Measurements from ENCODE around the gene TMEM203. TPM values are rescaled to one million over a fixed set of nuclear protein-coding genes. Genes with fewer than 3 reads are reported as not detected.

Gene TMEM203
- total and polyA plus RNA-seq, 4 donors: 21.5 to 27.5 (median 25.8) TPM

- ATAC-seq (ENCODE audit: low FRiP score): no peak
Observed at GRCh38 chr9:137160716-137161557, 44.5 kb downstream of the TMEM203 start.

GRCh38 chr9:137160054-137160425 is 45.4 kb downstream of the TMEM203 start:
- intact Hi-C loops (cut with DNase I): no loop called here
- no peaks in the 10 kb centered on the region for H3K36me3 ChIP-seq (ENCODE audit: control insufficient read depth in 1 of 2, insufficient read depth in 2 of 2, low read length in 1 of 2)
- H3K9me3 ChIP-seq (ENCODE audit: control insufficient read depth, low read length): no peaks in the 10 kb centered on the region
- no peaks in the 10 kb centered on the region for H3K27me3 ChIP-seq (ENCODE audit: control insufficient read depth in 1 of 2, insufficient read depth in 2 of 2, low read length in 1 of 2)
- H3K4me3 ChIP-seq (ENCODE audit: low read length in 2 of 2): no peak overlapping the region
- ATAC-seq (ENCODE audit: low FRiP score) (no peak), DNase-seq (no peak)
- no peaks in the 10 kb centered on the region for H3K4me1 ChIP-seq (ENCODE audit: control insufficient read depth in 1 of 2, insufficient read depth in 2 of 2, low read length in 2 of 2)
- no peak overlapping the region for H3K27ac ChIP-seq (ENCODE audit: low read depth in 1 of 2, low read length in 2 of 2)
- WGBS, 2 donors: 63 to 68% methylated on average over 16 to 17 of the region's 17 CpGs

More at GRCh38 chr9:137160716-137161557, 44.5 kb downstream of the TMEM203 start:
- Histone ChIP-seq H3K4me3 (ENCODE audit: low read length in 2 of 2) (no peak overlapping the region), H3K27ac (ENCODE audit: low read depth in 1 of 2, low read length in 2 of 2) (no peak overlapping the region), H3K27me3 (ENCODE audit: control insufficient read depth in 1 of 2, insufficient read depth in 2 of 2, low read length in 1 of 2) (no peaks in the 10 kb centered on the region), H3K9me3 (ENCODE audit: control insufficient read depth, low read length) (no peaks in the 10 kb centered on the region), H3K4me1 (ENCODE audit: control insufficient read depth in 1 of 2, insufficient read depth in 2 of 2, low read length in 2 of 2) (no peaks in the 10 kb centered on the region), H3K36me3 (ENCODE audit: control insufficient read depth in 1 of 2, insufficient read depth in 2 of 2, low read length in 1 of 2) (no peaks in the 10 kb centered on the region)
- intact Hi-C loops (cut with DNase I): no loop called here
- no peak for DNase-seq
- 23 to 28% methylated on average over 42 to 56 of the region's 56 CpGs for WGBS, 2 donors

DNA sequence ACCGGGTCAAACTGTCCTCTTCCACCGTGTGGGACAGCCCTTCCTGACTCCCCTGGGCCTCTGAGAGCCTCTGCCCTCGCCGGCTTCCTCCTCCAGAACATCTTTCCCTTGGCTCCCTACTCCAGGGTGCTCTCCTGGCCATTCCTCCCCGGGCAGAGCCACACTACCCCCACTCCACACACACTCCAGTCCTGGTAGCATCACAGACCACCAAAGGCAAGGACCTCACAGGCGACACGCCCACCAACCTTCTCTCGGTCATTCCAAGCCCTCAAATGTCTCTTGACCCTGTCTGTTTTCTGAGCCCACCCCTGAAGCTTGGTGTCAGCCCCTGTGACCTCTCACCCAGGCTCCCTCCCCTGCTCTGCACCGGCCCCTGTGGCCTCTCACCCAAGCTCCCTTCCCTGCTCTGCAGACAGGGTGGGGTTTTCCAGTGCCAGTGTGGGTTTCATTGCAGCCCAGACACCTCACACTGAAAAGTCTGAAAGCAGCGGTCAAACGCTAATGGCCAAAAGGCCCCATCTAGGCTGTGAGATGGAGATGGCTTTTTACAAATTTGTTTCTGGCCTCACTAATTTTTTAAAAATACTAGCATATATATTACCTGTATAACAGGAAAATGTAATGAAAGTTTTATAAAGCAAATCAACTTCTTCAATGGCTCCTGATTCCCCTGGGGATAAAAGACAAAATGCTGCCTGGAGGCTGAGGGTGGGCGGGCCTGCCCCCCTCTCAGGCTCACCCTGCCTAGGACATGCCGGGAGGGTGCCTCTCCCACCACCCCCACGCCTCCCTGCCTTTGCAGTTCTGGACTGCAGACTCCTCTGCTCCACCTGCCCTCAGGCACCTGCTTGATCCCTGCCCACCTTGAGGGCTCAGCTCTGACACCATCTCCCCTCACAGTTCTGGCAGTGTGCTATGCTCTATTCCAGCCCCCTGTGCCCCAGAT is 46.1 kb downstream of the TMEM203 start:
- no peak for ATAC-seq (ENCODE audit: low FRiP score)
- Histone ChIP-seq H3K27ac (ENCODE audit: low read depth in 1 of 2, low read length in 2 of 2) (no peak overlapping the region), H3K36me3 (ENCODE audit: control insufficient read depth in 1 of 2, insufficient read depth in 2 of 2, low read length in 1 of 2) (no peaks in the 10 kb centered on the region), H3K9me3 (ENCODE audit: control insufficient read depth, low read length) (no peaks in the 10 kb centered on the region), H3K4me3 (ENCODE audit: low read length in 2 of 2) (no peak overlapping the region), H3K27me3 (ENCODE audit: control insufficient read depth in 1 of 2, insufficient read depth in 2 of 2, low read length in 1 of 2) (no peaks in the 10 kb centered on the region), H3K4me1 (ENCODE audit: control insufficient read depth in 1 of 2, insufficient read depth in 2 of 2, low read length in 2 of 2) (no peaks in the 10 kb centered on the region)
- intact Hi-C loops (cut with DNase I): no loop called here
- DNase-seq: no peak
- WGBS, 2 donors: 38 to 40% methylated on average over 14 of the region's 14 CpGs

GRCh38 chr9:137158625-137159024 is 46.8 kb downstream of the TMEM203 start:
- H3K36me3 ChIP-seq (ENCODE audit: control insufficient read depth in 1 of 2, insufficient read depth in 2 of 2, low read length in 1 of 2): no peaks in the 10 kb centered on the region
- DNase-seq: no peak
- H3K27me3 ChIP-seq (ENCODE audit: control insufficient read depth in 1 of 2, insufficient read depth in 2 of 2, low read length in 1 of 2): no peaks in the 10 kb centered on the region
- no peak overlapping the region for H3K4me3 ChIP-seq (ENCODE audit: low read length in 2 of 2)
- no peak for ATAC-seq (ENCODE audit: low FRiP score)
- H3K4me1 ChIP-seq (ENCODE audit: control insufficient read depth in 1 of 2, insufficient read depth in 2 of 2, low read length in 2 of 2): no peaks in the 10 kb centered on the region
- H3K9me3 ChIP-seq (ENCODE audit: control insufficient read depth, low read length): no peaks in the 10 kb centered on the region
- WGBS, 2 donors: 49 to 61% methylated on average over 4 of the region's 4 CpGs
- intact Hi-C loops (cut with DNase I): no loop called here
- H3K27ac ChIP-seq (ENCODE audit: low read depth in 1 of 2, low read length in 2 of 2): no peak overlapping the region

DNA sequence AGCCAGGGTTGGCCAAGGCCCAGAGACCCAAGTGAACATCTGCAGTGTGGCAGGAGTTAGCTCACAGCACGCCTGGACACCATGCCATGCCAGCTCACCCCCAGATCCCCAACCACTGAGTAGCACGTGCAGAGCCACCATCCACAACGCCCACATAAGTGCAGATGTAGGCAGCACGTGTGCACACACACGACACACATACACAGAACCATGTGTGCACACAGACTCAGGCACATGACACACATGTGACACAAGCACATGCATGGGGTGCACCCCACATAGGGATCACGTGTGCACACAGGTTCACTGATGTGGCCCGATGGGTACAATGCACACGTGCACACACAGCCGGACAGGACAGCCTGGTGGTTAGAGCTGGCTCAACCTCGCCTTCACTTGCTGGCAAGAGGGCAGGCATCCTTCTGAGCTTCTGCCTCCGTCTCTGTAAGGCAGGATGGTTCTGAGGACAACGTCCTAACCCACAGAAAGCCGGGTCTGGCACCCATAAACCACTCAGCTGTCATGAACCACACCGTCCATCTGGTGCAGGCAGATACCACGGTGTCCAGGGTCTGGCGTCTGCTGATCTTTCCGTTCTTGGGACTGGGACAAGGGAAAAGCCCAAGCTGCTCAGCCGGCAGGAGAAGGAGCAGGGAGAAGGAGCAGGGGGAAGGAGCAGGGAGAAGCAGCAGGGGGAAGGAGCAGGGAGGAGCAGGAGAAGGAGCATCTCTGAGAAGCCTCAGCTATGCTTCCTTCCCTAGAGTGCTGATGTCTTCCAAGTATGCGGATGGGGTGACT is 47.6 kb downstream of the TMEM203 start:
- 61 to 65% methylated on average over 19 of the region's 19 CpGs for WGBS, 2 donors
- intact Hi-C loops (cut with DNase I): no loop called here

DNA sequence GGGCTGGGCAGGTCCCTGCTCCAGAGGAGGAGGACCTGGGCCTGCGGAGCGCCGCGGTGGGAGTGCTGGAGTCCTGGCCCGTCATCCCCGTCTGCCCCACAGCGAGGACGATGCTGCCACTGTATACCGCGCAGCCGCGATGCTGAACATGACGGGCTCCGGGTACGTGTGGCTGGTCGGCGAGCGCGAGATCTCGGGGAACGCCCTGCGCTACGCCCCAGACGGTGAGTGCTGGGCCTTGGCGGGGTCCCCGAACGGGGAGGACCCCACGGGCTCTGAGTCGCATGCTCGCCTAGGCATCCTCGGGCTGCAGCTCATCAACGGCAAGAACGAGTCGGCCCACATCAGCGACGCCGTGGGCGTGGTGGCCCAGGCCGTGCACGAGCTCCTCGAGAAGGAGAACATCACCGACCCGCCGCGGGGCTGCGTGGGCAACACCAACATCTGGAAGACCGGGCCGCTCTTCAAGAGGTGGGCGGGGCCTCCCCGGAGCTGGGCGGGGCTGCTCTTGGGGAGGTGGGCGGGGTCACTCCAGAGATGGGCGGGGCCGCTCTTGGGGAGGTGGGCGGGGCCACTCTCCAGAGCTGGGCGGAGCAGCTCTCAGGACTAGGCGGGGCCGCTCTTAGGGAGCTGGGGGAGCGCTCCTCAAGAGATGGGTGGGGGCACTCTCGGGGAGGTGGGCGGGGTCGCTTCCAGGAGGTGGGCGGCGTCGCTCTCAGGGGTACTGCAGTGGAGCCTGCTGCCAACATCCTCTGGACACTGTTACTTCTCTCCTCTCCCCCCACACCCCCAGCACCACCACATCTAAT is 48.7 kb downstream of the TMEM203 start:
- Histone ChIP-seq H3K4me3 (ENCODE audit: low read length in 2 of 2) (no peak overlapping the region), H3K4me1 (ENCODE audit: control insufficient read depth in 1 of 2, insufficient read depth in 2 of 2, low read length in 2 of 2) (no peaks in the 10 kb centered on the region), H3K27me3 (ENCODE audit: control insufficient read depth in 1 of 2, insufficient read depth in 2 of 2, low read length in 1 of 2) (no peaks in the 10 kb centered on the region), H3K27ac (ENCODE audit: low read depth in 1 of 2, low read length in 2 of 2) (no peak overlapping the region), H3K9me3 (ENCODE audit: control insufficient read depth, low read length) (no peaks in the 10 kb centered on the region), H3K36me3 (ENCODE audit: control insufficient read depth in 1 of 2, insufficient read depth in 2 of 2, low read length in 1 of 2) (no peaks in the 10 kb centered on the region)
- peak; percentile 59 for ATAC-seq (ENCODE audit: low FRiP score)
- DNase-seq: no peak
- intact Hi-C loops (cut with DNase I): no loop called here
- 3% methylated on average over 59 to 65 of the region's 65 CpGs for WGBS, 2 donors

More for the DNA sequence above, 47.6 kb downstream of the TMEM203 start:
- Histone ChIP-seq H3K27ac (ENCODE audit: low read depth in 1 of 2, low read length in 2 of 2) (no peak overlapping the region), H3K4me1 (ENCODE audit: control insufficient read depth in 1 of 2, insufficient read depth in 2 of 2, low read length in 2 of 2) (no peaks in the 10 kb centered on the region), H3K27me3 (ENCODE audit: control insufficient read depth in 1 of 2, insufficient read depth in 2 of 2, low read length in 1 of 2) (no peaks in the 10 kb centered on the region), H3K36me3 (ENCODE audit: control insufficient read depth in 1 of 2, insufficient read depth in 2 of 2, low read length in 1 of 2) (no peaks in the 10 kb centered on the region), H3K4me3 (ENCODE audit: low read length in 2 of 2) (no peak overlapping the region), H3K9me3 (ENCODE audit: control insufficient read depth, low read length) (no peaks in the 10 kb centered on the region)
- no peak for ATAC-seq (ENCODE audit: low FRiP score)
- DNase-seq: no peak
